ENCODE data around the gene ABHD8.

Gene ABHD8

DNA sequence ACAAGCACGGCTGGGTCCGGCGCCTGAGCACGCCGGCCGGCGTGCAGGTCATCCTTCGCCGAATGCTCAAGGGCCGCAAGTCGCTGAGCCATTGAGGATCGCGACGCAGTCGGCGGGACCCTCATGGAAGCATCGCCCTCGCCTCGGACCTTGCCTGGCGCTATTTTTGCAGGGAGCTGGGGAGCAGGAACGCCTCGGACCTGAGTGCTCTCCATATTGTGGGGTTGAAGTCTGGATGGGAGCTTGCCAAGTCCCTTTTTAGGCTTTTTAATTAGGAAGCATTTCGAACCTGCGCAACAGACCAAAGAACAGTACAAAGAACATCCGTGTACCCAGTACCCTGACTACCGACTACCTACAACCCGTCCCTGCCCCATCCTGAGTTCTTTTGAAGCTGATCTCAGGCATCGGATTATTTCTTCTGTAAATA lies 3.1 kb upstream of the ABHD8 start:
- ChIA-PET CTCF (interaction anchor here (0.6 to 1.7 kb wide), 3 partner anchors 14 to 138 kb away, joined by 3 to 9 read pairs (median 3); no protein-coding TSS in a partner anchor), POLR2A (ENCODE audit: low non-redundant PET) (no interaction called here)
- TF ChIP-seq, protein P1, sequence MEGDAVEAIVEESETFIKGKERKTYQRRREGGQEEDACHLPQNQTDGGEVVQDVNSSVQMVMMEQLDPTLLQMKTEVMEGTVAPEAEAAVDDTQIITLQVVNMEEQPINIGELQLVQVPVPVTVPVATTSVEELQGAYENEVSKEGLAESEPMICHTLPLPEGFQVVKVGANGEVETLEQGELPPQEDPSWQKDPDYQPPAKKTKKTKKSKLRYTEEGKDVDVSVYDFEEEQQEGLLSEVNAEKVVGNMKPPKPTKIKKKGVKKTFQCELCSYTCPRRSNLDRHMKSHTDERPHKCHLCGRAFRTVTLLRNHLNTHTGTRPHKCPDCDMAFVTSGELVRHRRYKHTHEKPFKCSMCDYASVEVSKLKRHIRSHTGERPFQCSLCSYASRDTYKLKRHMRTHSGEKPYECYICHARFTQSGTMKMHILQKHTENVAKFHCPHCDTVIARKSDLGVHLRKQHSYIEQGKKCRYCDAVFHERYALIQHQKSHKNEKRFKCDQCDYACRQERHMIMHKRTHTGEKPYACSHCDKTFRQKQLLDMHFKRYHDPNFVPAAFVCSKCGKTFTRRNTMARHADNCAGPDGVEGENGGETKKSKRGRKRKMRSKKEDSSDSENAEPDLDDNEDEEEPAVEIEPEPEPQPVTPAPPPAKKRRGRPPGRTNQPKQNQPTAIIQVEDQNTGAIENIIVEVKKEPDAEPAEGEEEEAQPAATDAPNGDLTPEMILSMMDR (conservative IDR thresholded peaks at IDR 0.05; ENCODE audit: low read depth): no peak

DNA sequence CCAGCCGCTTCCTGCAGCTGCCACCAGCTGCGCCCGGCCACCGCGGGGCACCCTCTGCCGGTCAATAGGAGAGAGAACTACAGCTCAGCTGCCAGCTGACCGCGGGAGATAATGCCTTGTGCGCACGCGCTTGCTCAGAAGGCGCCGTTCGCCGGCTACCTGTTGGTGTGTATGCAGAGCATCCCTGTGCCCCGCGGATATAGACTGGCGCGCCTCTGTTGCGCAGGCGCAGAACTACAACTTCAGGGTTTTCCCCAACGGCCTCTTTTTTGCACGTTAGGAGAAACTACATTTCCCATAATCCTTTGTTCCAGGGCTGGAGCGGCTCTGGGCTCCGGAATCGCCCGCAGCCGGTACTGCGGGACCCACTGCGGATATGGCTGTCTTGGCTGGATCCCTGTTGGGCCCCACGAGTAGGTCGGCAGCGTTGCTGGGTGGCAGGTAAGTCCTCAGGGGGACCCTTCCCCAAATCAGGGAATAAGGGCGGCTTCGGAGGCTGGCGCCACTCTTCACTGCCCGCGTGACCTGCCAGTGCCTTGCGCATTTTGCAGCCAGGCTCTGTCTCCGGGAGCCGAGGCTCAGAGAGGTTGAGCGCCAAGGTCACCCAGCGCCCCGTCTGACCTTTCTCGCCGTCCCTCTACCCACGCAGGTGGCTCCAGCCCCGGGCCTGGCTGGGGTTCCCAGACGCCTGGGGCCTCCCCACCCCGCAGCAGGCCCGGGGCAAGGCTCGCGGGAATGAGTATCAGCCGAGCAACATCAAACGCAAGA lies 2.5 kb upstream of the ABHD8 start, which contains the start of gene MRPL34:
MRPL34 (plus strand) TSS at position 356 of the 768 bp plus-strand sequence; CDS start at position 377, 21 bp downstream.
- H3K27ac ChIP-seq: peak within 1 kb of the TSS; percentile 98
- CTCF ChIA-PET: interaction anchor here (0.7 to 1.7 kb wide), 5 partner anchors 12 to 81 kb away, joined by 3 to 9 read pairs (median 3); partner anchors contain the start of gene ANO8
- DNase-seq (ENCODE audit: low spot score): peak; percentile 96
- POLR2A ChIA-PET (ENCODE audit: low non-redundant PET): interaction anchor here (0.5 kb wide), 1 partner anchor 118 kb away, joined by 4 read pairs; no protein-coding TSS in a partner anchor
- TF ChIP-seq, protein P1 (conservative IDR thresholded peaks at IDR 0.05; ENCODE audit: low read depth): peak; percentile 97

More for the DNA sequence above, 3.1 kb upstream of the ABHD8 start:
- DNase-seq (ENCODE audit: low spot score): no peak
- peak overlapping the region; percentile 98 for H3K27ac ChIP-seq

DNA sequence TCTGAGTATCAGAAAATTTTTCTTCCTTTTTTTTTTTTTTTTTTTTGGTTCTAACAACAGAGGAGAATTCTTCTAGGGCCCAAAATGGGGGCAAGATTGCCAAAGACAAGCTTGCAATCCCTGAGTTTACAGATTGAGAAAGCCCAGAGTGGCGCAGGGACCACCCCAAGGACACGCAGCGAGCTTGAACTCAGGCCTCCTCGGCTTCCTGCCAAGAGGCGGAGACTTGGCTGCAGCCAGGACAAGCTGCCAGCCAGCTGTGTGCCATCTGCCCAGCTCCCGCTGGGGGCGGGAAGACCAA lies 1.9 kb upstream of the ABHD8 start:
- H3K27ac ChIP-seq: peak overlapping the region; percentile 98
- CTCF ChIA-PET: interaction anchor here (0.6 to 1.7 kb wide), 6 partner anchors 12 to 107 kb away, joined by 3 to 9 read pairs (median 3); partner anchors contain the start of gene ANO8
- DNase-seq (ENCODE audit: low spot score): no peak
- TF ChIP-seq, protein P1 (conservative IDR thresholded peaks at IDR 0.05; ENCODE audit: low read depth): no peak
- POLR2A ChIA-PET (ENCODE audit: low non-redundant PET): interaction anchor here (0.5 kb wide), 1 partner anchor 118 kb away, joined by 4 read pairs; no protein-coding TSS in a partner anchor

DNA sequence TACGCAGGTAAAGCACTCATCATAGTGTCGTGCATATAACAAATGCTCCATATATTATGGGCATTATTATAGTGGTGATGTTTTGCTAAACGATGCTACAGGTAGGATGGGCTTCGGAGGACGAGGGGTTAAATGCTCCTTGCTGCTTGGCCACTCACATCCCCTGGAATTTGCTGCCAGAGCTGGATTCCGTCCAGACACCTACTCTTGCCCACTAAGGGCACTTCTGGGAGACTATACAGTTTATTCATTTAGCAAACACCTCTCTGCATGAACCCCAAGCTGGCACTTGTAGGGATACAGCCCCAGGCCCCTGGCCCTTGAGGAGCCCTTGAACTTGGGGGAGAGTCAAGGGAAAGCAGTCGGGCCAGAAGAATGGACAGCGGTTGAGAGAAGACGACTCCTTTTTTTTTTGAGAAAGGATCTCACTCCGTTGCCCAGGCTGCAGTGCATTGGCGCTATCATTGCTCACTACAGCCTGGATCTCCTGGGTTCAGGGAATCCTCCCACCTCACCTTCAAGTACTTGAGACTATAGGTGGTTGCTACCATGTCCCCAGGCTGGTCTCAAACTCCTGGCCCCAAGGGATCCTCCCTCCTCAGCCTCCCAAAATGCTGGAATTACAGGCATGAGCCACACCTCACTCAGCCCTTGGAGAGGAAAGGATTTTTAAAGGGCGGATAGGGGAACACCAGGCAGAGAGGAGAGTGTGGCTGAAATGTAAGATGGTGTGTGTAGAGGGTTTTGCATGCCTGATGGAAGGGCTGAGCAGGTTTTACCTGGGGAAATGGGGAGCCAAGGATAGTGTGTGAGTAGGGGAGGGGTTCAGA lies 1.4 kb upstream of the ABHD8 start:
- TF ChIP-seq, protein P1 (conservative IDR thresholded peaks at IDR 0.05; ENCODE audit: low read depth): no peak
- DNase-seq (ENCODE audit: low spot score): no peak
- ChIA-PET CTCF (interaction anchor here (0.6 to 1.7 kb wide), 8 partner anchors 12 to 855 kb away, joined by 3 to 9 read pairs (median 4); partner anchors contain the start of gene ANO8), POLR2A (ENCODE audit: low non-redundant PET) (interaction anchor here (0.5 to 0.7 kb wide), 2 partner anchors 81 to 119 kb away, joined by 3 to 4 read pairs; no protein-coding TSS in a partner anchor)
- peak overlapping the region; percentile 98 for H3K27ac ChIP-seq

DNA sequence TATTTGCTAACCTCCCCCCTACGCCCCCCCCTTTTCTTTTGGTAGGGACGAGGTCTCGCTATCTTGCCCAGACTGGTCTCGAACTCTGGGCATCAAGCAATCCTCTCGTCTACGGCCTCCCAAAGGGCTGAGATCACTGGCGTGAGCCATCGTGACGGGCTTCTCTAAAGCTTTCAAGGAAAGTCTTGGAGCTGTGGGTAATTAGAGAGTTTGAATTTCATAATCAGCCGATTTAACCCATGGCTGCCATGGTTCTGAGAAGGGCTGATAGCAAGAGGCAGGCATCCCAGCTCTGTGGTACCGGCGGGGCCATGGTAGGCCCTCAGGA lies 679 bp upstream of the ABHD8 start:
- H3K27ac ChIP-seq: peak overlapping the region; percentile 98
- TF ChIP-seq, protein P1 (conservative IDR thresholded peaks at IDR 0.05; ENCODE audit: low read depth): no peak
- no peak for DNase-seq (ENCODE audit: low spot score)
- POLR2A ChIA-PET (ENCODE audit: low non-redundant PET): interaction anchor here (0.6 to 0.7 kb wide), 2 partner anchors 82 to 631 kb away, joined by 3 read pairs; no protein-coding TSS in a partner anchor
- CTCF ChIA-PET: interaction anchor here (0.6 to 1.3 kb wide), 4 partner anchors 11 to 856 kb away, joined by 3 to 5 read pairs (median 4); partner anchors contain the start of gene TMEM38A

All from RWPE1 (cell line).